ENCODE data around the gene HOXA3.

- no peak for TF ChIP-seq CTCF (IDR thresholded peaks at IDR 0.05)
- no peak for TF ChIP-seq POLR2A (IDR thresholded peaks at IDR 0.05)
- TF ChIP-seq POLR2AphosphoS5 (IDR thresholded peaks at IDR 0.05): no peak
- no peak for TF ChIP-seq EP300 (IDR thresholded peaks at IDR 0.05)
These were observed 26.4 kb downstream of the HOXA3 start for GRCh38 chr7:27125986-27126394.
